H1 (cell line): ENCODE results near the gene MED12L. TPM values are rescaled to one million over a fixed set of nuclear protein-coding genes. Genes with fewer than 3 reads are reported as not detected.

Source experiments
- CBX5 ChIP-seq: fragments of 300-800, 300-1000 bp; sonication (generic); IDR thresholded peaks from 2 replicates; pipeline ENCODE4 v1.7.1; 2016; ENCODE audit warnings: antibody characterized with exemption, low read length, low read depth
- CHD1 ChIP-seq: IDR thresholded peaks from 2 replicates; pipeline ENCODE4 v1.6.1; 2012; ENCODE audit warnings: low read depth, low read length, improper control_type of control experiment
- CHD2 ChIP-seq: IDR thresholded peaks from 2 replicates; pipeline ENCODE4 v1.6.1; 2012; ENCODE audit warnings: low read length, improper control_type of control experiment
- GTF2F1 ChIP-seq: IDR thresholded peaks from 2 replicates; pipeline ENCODE4 v1.6.1; 2012; ENCODE audit warnings: low read depth, low read length, improper control_type of control experiment, borderline replicate concordance
- JUN ChIP-seq: IDR thresholded peaks from 2 replicates; pipeline ENCODE4 v1.6.1; 2011; ENCODE audit warnings: low read depth, mild to moderate bottlenecking, improper control_type of control experiment, low read length
- POLR2AphosphoS5 ChIP-seq: IDR thresholded peaks from 2 replicates; pipeline ENCODE4 v1.6.1; 2011; ENCODE audit warnings: low read depth, low read length
- SRF ChIP-seq: IDR thresholded peaks from 2 replicates; pipeline ENCODE4 v1.6.1; 2011; ENCODE audit warnings: mild to moderate bottlenecking, low read depth, low read length, moderate library complexity
- SUZ12 ChIP-seq: fragments of 200-600 bp; sonication (generic); IDR thresholded peaks from 2 replicates; pipeline ENCODE4 v1.6.1; 2012; ENCODE audit warnings: mild to moderate bottlenecking, inconsistent platforms, low read length, moderate library complexity, mixed read lengths
- USF2 ChIP-seq: IDR thresholded peaks from 2 replicates; pipeline ENCODE4 v1.6.1; 2011; ENCODE audit warnings: low read length, improper control_type of control experiment
- polyA plus RNA-seq, 7 experiments: library from polyadenylated mRNA; depleted of rRNA in 3 of 7; stranded (reverse) in 5 of 7; unstranded in 2 of 7; fragments of >200 nt in 5 of 7; fragments of 200-250 nt in 2 of 7; gene quantifications; 1 replicate in 5 of 7; 2 replicates in 1 of 7; 4 replicates in 1 of 7; pipeline versions ENCODE4 v1.2.1 to v1.2.3, GENCODE V29; 2011 to 2013; ENCODE audit warnings: missing spikeins in 2 of 7, mixed read lengths in 2 of 7
- total RNA-seq: library from RNA; stranded (reverse); fragmentation: NEBNext Ultra II Directional; extraction: Animal tissue kit (Norgen Biotek cat#: 25700); gene quantifications from 2 replicates; pipeline ENCODE4 v1.2.1, GENCODE V29; 2021
- TF ChIP-seq, protein P1 (sequence below): fragments of 300-600 bp; sonication (generic); IDR thresholded peaks from 2 replicates; pipeline ENCODE4 v1.7.1; 2012; ENCODE audit warnings: low read length, moderate library complexity, mild to moderate bottlenecking, inconsistent platforms; ENCODE audit not compliant: insufficient replicate concordance
- TF ChIP-seq, protein P2 (sequence below): IDR thresholded peaks from 2 replicates; pipeline ENCODE4 v1.6.1; 2012; ENCODE audit warnings: inconsistent platforms

Gene MED12L
- total and polyA plus RNA-seq, 2 of the 8 experiments (the other 6 are each of a cell fraction or from before 2014, with no cell fraction given) = 3.6 to 26.2 TPM

DNA sequence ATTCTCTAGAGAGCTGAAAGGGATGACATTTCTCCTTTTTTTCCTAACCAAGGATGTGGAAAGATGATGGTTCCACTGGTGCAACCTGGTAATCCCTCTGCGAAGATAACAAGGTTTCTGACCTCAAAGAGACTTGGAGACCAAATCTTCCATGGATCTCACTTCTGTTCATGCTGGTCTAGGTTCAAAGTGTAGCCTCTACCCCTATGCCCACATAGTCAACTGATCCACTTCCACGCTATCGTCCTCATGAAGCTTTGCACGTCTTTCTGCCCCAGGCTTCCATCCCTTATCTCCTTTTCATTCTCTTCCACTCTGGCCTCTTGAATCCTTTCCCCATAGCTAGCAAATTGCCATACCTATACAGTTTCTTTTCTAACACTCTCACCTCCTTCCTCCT lies 8.8 kb upstream of the MED12L start (continued):
- TF ChIP-seq, protein P1, sequence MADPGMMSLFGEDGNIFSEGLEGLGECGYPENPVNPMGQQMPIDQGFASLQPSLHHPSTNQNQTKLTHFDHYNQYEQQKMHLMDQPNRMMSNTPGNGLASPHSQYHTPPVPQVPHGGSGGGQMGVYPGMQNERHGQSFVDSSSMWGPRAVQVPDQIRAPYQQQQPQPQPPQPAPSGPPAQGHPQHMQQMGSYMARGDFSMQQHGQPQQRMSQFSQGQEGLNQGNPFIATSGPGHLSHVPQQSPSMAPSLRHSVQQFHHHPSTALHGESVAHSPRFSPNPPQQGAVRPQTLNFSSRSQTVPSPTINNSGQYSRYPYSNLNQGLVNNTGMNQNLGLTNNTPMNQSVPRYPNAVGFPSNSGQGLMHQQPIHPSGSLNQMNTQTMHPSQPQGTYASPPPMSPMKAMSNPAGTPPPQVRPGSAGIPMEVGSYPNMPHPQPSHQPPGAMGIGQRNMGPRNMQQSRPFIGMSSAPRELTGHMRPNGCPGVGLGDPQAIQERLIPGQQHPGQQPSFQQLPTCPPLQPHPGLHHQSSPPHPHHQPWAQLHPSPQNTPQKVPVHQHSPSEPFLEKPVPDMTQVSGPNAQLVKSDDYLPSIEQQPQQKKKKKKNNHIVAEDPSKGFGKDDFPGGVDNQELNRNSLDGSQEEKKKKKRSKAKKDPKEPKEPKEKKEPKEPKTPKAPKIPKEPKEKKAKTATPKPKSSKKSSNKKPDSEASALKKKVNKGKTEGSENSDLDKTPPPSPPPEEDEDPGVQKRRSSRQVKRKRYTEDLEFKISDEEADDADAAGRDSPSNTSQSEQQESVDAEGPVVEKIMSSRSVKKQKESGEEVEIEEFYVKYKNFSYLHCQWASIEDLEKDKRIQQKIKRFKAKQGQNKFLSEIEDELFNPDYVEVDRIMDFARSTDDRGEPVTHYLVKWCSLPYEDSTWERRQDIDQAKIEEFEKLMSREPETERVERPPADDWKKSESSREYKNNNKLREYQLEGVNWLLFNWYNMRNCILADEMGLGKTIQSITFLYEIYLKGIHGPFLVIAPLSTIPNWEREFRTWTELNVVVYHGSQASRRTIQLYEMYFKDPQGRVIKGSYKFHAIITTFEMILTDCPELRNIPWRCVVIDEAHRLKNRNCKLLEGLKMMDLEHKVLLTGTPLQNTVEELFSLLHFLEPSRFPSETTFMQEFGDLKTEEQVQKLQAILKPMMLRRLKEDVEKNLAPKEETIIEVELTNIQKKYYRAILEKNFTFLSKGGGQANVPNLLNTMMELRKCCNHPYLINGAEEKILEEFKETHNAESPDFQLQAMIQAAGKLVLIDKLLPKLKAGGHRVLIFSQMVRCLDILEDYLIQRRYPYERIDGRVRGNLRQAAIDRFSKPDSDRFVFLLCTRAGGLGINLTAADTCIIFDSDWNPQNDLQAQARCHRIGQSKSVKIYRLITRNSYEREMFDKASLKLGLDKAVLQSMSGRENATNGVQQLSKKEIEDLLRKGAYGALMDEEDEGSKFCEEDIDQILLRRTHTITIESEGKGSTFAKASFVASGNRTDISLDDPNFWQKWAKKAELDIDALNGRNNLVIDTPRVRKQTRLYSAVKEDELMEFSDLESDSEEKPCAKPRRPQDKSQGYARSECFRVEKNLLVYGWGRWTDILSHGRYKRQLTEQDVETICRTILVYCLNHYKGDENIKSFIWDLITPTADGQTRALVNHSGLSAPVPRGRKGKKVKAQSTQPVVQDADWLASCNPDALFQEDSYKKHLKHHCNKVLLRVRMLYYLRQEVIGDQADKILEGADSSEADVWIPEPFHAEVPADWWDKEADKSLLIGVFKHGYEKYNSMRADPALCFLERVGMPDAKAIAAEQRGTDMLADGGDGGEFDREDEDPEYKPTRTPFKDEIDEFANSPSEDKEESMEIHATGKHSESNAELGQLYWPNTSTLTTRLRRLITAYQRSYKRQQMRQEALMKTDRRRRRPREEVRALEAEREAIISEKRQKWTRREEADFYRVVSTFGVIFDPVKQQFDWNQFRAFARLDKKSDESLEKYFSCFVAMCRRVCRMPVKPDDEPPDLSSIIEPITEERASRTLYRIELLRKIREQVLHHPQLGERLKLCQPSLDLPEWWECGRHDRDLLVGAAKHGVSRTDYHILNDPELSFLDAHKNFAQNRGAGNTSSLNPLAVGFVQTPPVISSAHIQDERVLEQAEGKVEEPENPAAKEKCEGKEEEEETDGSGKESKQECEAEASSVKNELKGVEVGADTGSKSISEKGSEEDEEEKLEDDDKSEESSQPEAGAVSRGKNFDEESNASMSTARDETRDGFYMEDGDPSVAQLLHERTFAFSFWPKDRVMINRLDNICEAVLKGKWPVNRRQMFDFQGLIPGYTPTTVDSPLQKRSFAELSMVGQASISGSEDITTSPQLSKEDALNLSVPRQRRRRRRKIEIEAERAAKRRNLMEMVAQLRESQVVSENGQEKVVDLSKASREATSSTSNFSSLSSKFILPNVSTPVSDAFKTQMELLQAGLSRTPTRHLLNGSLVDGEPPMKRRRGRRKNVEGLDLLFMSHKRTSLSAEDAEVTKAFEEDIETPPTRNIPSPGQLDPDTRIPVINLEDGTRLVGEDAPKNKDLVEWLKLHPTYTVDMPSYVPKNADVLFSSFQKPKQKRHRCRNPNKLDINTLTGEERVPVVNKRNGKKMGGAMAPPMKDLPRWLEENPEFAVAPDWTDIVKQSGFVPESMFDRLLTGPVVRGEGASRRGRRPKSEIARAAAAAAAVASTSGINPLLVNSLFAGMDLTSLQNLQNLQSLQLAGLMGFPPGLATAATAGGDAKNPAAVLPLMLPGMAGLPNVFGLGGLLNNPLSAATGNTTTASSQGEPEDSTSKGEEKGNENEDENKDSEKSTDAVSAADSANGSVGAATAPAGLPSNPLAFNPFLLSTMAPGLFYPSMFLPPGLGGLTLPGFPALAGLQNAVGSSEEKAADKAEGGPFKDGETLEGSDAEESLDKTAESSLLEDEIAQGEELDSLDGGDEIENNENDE = no peak
- TF ChIP-seq GTF2F1 = no peak
- TF ChIP-seq CHD1 = no peak
- no peak for TF ChIP-seq USF2
- TF ChIP-seq POLR2AphosphoS5 = no peak
- TF ChIP-seq CBX5 = no peak
- no peak for TF ChIP-seq SRF
- TF ChIP-seq, protein P2, sequence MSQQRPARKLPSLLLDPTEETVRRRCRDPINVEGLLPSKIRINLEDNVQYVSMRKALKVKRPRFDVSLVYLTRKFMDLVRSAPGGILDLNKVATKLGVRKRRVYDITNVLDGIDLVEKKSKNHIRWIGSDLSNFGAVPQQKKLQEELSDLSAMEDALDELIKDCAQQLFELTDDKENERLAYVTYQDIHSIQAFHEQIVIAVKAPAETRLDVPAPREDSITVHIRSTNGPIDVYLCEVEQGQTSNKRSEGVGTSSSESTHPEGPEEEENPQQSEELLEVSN = no peak
- TF ChIP-seq CHD2 = no peak
- no peak for TF ChIP-seq SUZ12
- TF ChIP-seq JUN = no peak
